ENCODE data around the gene PDE2A.

PDE2A gene

GRCh38 chr11:72588421-72589410, 85.5 kb downstream of the PDE2A start:
- no peak for DNase-seq (ENCODE audit: low spot score)

- no peak for DNase-seq (ENCODE audit: low spot score)
These were observed 86.5 kb downstream of the PDE2A start for GRCh38 chr11:72587696-72588095.

- DNase-seq (ENCODE audit: low spot score) = no peak
These were observed 87.7 kb downstream of the PDE2A start for GRCh38 chr11:72586321-72587090.

GRCh38 chr11:72585762-72586311, 88.4 kb downstream of the PDE2A start:
- DNase-seq (ENCODE audit: low spot score) = peak; percentile 83

- no peak for DNase-seq (ENCODE audit: low spot score)
These were observed 89.2 kb downstream of the PDE2A start for GRCh38 chr11:72584939-72585597.

- DNase-seq (ENCODE audit: low spot score) = peak; percentile 70
These were observed 89.8 kb downstream of the PDE2A start for GRCh38 chr11:72584293-72584938.

- DNase-seq (ENCODE audit: low spot score) = no peak
These were observed 90.5 kb downstream of the PDE2A start for GRCh38 chr11:72583616-72584292.

GRCh38 chr11:72583177-72583553, 91.1 kb downstream of the PDE2A start:
- DNase-seq (ENCODE audit: low spot score) = no peak

- DNase-seq (ENCODE audit: low spot score) = no peak
These were observed 91.7 kb downstream of the PDE2A start for GRCh38 chr11:72582206-72583176.

GRCh38 chr11:72581067-72581466, 93.2 kb downstream of the PDE2A start:
- no peak for DNase-seq (ENCODE audit: low spot score)

GRCh38 chr11:72580642-72580950, 93.6 kb downstream of the PDE2A start:
- no peak for DNase-seq (ENCODE audit: low spot score)

GRCh38 chr11:72579816-72580641, 94.2 kb downstream of the PDE2A start:
- DNase-seq (ENCODE audit: low spot score) = no peak

- no peak for DNase-seq (ENCODE audit: low spot score)
These were observed 95.0 kb downstream of the PDE2A start for GRCh38 chr11:72578991-72579815.

- no peak for DNase-seq (ENCODE audit: low spot score)
These were observed 95.7 kb downstream of the PDE2A start for GRCh38 chr11:72578566-72578965.

- no peak for DNase-seq (ENCODE audit: low spot score)
These were observed 96.2 kb downstream of the PDE2A start for GRCh38 chr11:72578051-72578450.

GRCh38 chr11:72577271-72577721, 96.9 kb downstream of the PDE2A start:
- DNase-seq (ENCODE audit: low spot score) = no peak

- DNase-seq (ENCODE audit: low spot score) = no peak
These were observed 97.6 kb downstream of the PDE2A start for GRCh38 chr11:72576661-72577060.

- no peak for DNase-seq (ENCODE audit: low spot score)
These were observed 98.0 kb downstream of the PDE2A start for GRCh38 chr11:72576243-72576595.
